Ovary (tissue), 3 donors: ENCODE results near the gene PTPN23.

Source experiments
- CTCF ChIP-seq, 3 donors: fragments of 450-650 bp in 2 of 3; fragments of 200-600 bp in 1 of 3; IDR thresholded peaks; one replicate each; pipeline versions ENCODE4 v1.5.1 to v1.8.0; 2016 to 2022; ENCODE audit warnings: antibody characterized with exemption in 3 of 3, mild to moderate bottlenecking in 1 of 3
- EP300 ChIP-seq: sonication (generic); formaldehyde crosslinking; IDR thresholded peaks from one replicate; pipeline ENCODE4 v1.6.1; 2017; ENCODE audit warnings: antibody characterized with exemption
- POLR2A ChIP-seq: fragments of 450-650 bp; IDR thresholded peaks from one replicate; pipeline ENCODE4 v1.6.1; 2017; ENCODE audit warnings: antibody characterized with exemption, mild to moderate bottlenecking, moderate library complexity
- donor health status: DM: no; HTN: no; CAD: no.

GRCh38 chr3:47409284-47409683, 28.5 kb downstream of the PTPN23 start:
- TF ChIP-seq CTCF (IDR thresholded peaks at IDR 0.05) (no peak), POLR2A (no peak), EP300 (no peak)
